Ishikawa (cell line): ENCODE results near the gene PPP2R2C.

Experiments used
- CEBPB ChIP-seq: IDR thresholded peaks from 2 replicates; pipeline ENCODE4 v1.6.1; 2012
- CREB1 ChIP-seq: IDR thresholded peaks from 2 replicates; pipeline ENCODE4 v1.6.1; 2012; ENCODE audit warnings: low read depth
- EGR1 ChIP-seq: IDR thresholded peaks from 2 replicates; pipeline ENCODE4 v1.6.1; 2012
- EP300 ChIP-seq: IDR thresholded peaks from 2 replicates; pipeline ENCODE4 v1.6.1; 2012; ENCODE audit warnings: borderline replicate concordance
- FOXM1 ChIP-seq: IDR thresholded peaks from 2 replicates; pipeline ENCODE4 v1.6.1; 2012; ENCODE audit warnings: low read depth, borderline replicate concordance
- NFIC ChIP-seq: IDR thresholded peaks from 2 replicates; pipeline ENCODE4 v1.6.1; 2012
- RAD21 ChIP-seq: IDR thresholded peaks from 2 replicates; pipeline ENCODE4 v1.6.1; 2012; ENCODE audit warnings: low read depth
- TAF1 ChIP-seq: IDR thresholded peaks from 2 replicates; pipeline ENCODE4 v1.6.1; 2012; ENCODE audit warnings: low read depth, mild to moderate bottlenecking
- TCF12 ChIP-seq: IDR thresholded peaks from 2 replicates; pipeline ENCODE4 v1.6.1; 2012; ENCODE audit warnings: low read depth
- TEAD4 ChIP-seq: IDR thresholded peaks from 2 replicates; pipeline ENCODE4 v1.6.1; 2012
- YY1 ChIP-seq: IDR thresholded peaks from 2 replicates; pipeline ENCODE4 v1.6.1; 2012; ENCODE audit warnings: low read depth
- ZBTB7A ChIP-seq: IDR thresholded peaks from 2 replicates; pipeline ENCODE4 v1.6.1; 2012; ENCODE audit warnings: low read depth
- TF ChIP-seq, protein P1 (sequence below): IDR thresholded peaks from 2 replicates; pipeline ENCODE4 v1.6.1; 2012
- TF ChIP-seq, protein P2 (sequence below): IDR thresholded peaks from 2 replicates; pipeline ENCODE4 v1.6.1; 2012; ENCODE audit warnings: low read depth, mild to moderate bottlenecking
- TF ChIP-seq, protein P3 (sequence below): IDR thresholded peaks from 2 replicates; pipeline ENCODE4 v1.6.1; 2012

PPP2R2C gene

DNA sequence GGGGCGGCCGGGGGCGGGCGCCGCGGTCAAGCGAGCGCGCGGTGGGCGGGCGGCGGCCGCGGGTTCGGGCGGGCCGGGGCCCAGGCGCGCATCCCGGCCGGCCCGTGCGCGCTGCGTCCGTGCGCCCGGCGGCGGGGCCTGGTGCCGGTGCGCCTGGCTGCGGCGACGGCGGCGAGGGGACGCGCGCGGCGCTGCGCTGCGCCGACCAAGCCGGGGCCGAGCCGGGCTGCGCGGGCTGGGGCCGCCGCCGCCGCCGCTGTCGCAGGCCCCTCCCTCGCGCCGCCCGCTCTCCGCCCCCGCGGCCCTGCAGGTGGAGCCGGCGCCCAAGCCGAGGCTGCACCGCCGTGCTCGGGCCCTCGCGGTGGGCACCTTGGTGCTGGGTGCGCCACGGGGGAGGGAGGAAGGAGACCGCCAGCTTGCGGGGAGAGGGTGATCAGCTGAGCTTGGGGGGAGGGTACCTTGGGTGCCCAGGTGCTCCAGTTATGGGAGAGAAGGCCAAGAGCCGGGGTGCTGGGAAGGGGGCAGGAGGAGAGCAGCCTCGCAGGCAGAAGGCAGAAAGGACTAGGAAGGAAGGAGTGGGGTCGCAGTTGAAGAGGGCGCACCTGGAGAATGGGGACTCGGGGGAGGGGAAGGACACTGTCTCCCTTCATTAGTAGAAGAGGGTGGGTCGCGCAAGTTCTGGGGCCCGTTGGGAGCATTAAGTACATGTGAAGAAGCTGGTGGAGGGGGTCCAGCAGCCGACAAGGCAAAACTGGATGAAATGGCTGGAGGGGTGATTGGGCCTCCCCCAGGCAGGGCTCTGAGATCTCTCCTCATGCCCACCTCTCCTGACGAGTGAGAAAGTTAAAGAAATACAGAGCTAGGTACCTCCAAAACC lies at the start of gene PPP2R2C:
Gene PPP2R2C (minus strand): TSS at position 228 of the 877 bp plus-strand sequence. CDS start 385 bp downstream, outside the sequence.
- TF ChIP-seq CREB1 (no peak), ZBTB7A (no peak), EGR1 (peak; percentile 75)

DNA sequence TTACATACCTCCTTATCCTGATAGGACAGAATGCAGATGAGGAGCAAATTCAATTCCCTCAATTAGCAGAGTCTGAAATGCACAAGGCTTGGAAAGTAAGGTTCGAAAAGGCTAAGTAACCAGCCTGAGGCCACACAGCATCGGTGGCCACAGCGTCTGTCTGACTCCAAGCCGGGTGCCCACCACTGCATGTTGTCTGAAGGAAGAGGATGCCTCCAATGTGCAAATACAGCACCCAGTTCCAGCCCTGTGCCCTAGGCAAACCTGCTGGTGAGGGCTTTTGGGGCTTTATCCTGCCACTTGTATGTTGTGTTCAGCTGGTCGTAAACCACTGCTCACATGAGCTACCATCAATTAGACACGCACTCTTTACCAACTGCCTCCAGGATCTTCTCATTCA lies 48.6 kb upstream of the PPP2R2C start:
- TF ChIP-seq EGR1 (no peak), ZBTB7A (no peak), CREB1 (no peak), YY1 (no peak), EP300 (no peak), NFIC (no peak), TCF12 (no peak), TAF1 (no peak), TEAD4 (no peak), RAD21 (no peak), FOXM1 (no peak), CEBPB (no peak)
- TF ChIP-seq, protein P1, sequence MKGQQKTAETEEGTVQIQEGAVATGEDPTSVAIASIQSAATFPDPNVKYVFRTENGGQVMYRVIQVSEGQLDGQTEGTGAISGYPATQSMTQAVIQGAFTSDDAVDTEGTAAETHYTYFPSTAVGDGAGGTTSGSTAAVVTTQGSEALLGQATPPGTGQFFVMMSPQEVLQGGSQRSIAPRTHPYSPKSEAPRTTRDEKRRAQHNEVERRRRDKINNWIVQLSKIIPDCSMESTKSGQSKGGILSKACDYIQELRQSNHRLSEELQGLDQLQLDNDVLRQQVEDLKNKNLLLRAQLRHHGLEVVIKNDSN, result no peak
- TF ChIP-seq, protein P2, sequence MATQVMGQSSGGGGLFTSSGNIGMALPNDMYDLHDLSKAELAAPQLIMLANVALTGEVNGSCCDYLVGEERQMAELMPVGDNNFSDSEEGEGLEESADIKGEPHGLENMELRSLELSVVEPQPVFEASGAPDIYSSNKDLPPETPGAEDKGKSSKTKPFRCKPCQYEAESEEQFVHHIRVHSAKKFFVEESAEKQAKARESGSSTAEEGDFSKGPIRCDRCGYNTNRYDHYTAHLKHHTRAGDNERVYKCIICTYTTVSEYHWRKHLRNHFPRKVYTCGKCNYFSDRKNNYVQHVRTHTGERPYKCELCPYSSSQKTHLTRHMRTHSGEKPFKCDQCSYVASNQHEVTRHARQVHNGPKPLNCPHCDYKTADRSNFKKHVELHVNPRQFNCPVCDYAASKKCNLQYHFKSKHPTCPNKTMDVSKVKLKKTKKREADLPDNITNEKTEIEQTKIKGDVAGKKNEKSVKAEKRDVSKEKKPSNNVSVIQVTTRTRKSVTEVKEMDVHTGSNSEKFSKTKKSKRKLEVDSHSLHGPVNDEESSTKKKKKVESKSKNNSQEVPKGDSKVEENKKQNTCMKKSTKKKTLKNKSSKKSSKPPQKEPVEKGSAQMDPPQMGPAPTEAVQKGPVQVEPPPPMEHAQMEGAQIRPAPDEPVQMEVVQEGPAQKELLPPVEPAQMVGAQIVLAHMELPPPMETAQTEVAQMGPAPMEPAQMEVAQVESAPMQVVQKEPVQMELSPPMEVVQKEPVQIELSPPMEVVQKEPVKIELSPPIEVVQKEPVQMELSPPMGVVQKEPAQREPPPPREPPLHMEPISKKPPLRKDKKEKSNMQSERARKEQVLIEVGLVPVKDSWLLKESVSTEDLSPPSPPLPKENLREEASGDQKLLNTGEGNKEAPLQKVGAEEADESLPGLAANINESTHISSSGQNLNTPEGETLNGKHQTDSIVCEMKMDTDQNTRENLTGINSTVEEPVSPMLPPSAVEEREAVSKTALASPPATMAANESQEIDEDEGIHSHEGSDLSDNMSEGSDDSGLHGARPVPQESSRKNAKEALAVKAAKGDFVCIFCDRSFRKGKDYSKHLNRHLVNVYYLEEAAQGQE, result no peak
- TF ChIP-seq, protein P3, sequence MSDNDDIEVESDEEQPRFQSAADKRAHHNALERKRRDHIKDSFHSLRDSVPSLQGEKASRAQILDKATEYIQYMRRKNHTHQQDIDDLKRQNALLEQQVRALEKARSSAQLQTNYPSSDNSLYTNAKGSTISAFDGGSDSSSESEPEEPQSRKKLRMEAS, result no peak

DNA sequence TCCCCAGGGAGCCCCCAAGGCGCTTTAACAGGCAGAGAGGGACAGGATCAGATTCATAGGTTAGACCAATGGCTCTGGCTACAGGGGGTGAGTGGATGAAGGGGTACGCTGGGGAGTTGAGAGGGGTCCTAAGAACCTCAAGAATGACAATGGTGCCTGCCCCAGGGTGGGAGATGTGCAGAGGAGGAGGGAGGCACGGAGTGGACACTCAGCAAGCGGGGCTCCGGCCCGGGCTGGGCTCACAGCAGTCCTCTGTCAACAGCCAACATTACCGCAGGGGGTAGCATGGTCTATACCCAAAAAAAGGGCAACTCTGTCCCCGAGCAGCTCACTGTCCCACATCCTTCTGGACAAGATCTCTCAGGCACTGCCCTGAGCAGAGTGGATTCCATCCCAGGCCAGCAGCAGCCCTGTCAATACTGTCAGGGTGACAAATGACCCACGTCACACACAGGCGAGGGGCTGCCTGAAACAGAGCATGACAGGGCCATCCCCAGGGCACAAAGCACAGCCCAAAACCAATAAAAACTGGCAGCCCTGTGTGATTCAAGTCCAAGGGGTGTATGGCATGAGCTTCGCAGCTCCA lies 47.7 kb upstream of the PPP2R2C start:
- TF ChIP-seq EGR1 (no peak), YY1 (no peak), TCF12 (no peak)

DNA sequence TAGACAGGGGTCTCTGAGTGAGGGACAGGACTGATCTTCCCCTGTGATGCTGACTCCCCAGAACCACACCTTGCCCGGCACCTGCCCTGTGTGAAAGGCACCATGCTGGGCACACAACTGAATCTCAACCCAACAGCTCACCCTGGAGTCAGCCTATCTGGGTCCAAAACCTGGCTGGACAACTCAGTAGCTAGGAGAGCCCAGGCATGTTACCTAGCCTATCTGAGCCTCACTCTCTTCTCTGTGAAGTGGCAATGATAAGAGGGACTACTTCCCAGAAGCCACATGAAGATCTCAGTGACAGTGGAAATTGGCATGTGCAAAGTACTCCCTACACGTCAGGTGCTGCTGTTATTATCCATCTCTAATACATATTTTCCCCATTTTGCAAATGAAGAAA lies 44.8 kb upstream of the PPP2R2C start:
- TF ChIP-seq, protein P1, result no peak
- no peak for TF ChIP-seq RAD21

DNA sequence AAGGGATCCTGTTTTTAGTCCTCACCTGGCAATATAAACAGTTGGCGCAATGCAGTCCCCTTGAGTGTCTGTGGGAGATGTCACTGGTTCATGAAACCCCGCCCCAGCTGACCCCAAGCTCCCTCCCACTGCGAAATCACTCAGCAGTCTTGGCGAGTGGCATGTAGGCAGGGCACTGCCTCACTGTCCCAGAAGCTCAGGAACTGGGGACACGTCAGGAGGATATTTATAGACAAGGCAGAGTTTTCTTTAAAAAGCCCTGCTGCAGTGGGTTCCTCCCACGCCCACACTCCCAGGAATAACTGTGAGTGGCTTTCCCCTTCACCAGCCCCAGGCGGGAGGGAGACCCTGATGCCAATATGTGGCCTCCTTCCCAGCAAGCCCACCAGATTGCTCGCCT lies 44.3 kb upstream of the PPP2R2C start:
- no peak for TF ChIP-seq NFIC

DNA sequence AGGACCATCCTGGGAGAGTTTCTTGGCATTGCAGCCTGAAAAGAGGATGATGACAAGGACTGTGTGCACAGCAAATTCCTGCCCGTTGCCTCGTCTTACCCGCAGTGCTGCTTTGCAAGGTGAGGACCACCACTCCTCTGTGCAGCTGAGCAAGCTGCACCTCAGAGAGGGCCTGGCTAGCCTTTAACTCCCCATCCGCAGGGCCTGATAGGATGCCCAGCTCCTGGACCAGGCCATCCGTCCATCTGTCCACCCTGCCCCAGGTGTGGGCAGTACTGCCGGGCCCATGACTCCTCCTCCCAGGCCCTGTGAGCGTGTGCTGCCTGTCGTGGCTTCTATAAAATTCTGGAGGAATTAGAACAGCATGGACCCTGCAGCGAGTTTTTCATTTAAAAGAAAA lies 43.9 kb upstream of the PPP2R2C start:
- TF ChIP-seq EGR1, result no peak
- TF ChIP-seq TCF12, result no peak
- no peak for TF ChIP-seq RAD21
- no peak for TF ChIP-seq TAF1
- TF ChIP-seq EP300, result no peak
- no peak for TF ChIP-seq CREB1
- TF ChIP-seq, protein P3, result no peak
- no peak for TF ChIP-seq CEBPB
- no peak for TF ChIP-seq FOXM1
- no peak for TF ChIP-seq NFIC
- TF ChIP-seq ZBTB7A, result no peak
- TF ChIP-seq TEAD4, result no peak
- TF ChIP-seq, protein P1, result no peak
- TF ChIP-seq, protein P2, result no peak
- TF ChIP-seq YY1, result no peak
